Forelimb muscle (tissue), 1 donor: ENCODE data around the gene COTL1. TPM values are rescaled to one million over a fixed set of nuclear protein-coding genes. Genes with fewer than 3 reads are reported as not detected.

Experiments used
- DNase-seq: peaks from one replicate; pipeline ENCODE4 v3.0.0-alpha.2; 2013; ENCODE audit warnings: low read depth
- polyA plus RNA-seq: library from polyadenylated mRNA; unstranded; fragments of 120-200 nt; gene quantifications from one replicate; pipeline ENCODE4 v1.2.1, GENCODE V29; 2013; ENCODE audit not compliant: insufficient read length

The COTL1 gene
- polyA plus RNA-seq, 1 donor = 21.5 TPM

DNA sequence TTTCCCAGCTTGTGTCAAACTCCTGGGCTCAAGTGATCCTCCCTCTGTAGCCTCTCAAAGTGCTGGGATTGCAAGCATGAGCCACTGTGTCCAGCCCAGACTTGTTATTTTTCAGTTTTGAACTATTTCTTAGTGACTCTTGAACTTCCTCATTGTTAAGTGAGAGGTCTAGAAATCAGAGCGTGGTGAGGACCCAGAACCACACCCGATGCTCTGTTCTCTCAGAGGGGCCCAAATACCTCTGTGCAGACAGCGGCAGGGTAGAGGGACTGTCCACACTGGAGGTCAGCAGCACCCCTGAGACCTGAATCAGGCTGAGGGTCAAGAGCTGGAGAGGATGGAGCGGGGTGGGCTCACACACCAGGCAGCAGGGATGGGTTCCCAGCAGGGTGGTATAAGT lies 65.7 kb downstream of the COTL1 start:
- no peak for DNase-seq

DNA sequence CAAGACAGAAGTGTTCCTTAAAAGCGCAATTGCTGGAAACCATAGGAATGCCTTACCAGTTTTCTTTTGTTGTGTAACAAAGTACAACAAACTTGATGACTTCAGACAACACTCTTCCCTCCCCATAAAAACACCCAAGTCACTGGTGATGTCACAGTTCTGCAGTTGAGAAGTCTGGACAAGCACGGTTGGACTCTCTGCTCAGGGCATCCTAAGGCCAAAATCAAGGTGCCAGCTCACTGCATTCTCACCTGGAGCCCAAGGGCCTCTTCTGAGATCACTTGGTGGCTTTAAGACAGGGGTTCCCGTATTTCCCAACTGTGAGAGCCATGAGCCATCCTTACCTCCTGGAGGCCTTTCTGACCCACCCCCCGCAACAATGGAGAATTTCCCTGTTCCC lies 67.8 kb downstream of the COTL1 start:
- no peak for DNase-seq

DNA sequence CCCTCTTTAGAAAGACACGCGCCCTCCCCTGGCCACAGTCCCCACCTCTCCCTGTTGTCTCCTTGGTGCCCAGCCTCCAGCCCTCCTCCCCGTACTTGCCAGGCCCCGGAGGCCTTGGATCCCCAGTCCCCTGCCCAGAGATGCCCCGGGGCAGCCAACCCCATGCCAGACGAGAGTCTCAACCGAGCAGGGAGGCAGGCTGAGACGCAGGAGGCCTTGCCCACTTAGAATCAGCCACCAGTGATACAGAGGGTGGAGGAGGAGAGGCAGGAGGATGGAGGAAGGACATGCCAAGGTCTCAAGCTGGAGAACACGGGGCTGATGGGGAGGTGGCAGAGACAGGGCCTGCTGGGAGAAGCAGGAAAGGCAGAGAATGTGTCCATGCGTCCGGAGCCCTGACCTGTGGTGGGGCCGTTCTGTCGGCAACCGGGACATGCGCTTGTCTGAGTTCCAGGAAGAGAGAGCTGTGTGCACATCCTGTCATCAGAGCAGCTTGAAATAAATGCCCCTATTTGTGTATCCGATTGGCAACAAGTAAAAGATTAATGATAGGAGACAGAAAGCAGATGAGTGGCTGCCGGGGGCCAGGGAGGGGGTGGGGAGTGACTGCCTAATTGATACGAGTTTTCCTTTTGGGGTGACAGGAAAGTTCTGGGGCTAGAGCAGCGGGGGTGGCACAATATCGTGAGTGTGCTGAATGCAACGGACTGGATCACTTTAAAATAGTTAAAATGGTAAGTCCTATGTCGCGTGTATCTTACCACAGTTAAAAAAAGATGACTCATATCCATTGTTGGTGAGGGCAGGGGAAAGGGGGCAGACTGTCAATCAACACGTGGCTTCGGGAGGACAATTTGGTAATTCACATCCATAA lies 68.7 kb downstream of the COTL1 start:
- no peak for DNase-seq

DNA sequence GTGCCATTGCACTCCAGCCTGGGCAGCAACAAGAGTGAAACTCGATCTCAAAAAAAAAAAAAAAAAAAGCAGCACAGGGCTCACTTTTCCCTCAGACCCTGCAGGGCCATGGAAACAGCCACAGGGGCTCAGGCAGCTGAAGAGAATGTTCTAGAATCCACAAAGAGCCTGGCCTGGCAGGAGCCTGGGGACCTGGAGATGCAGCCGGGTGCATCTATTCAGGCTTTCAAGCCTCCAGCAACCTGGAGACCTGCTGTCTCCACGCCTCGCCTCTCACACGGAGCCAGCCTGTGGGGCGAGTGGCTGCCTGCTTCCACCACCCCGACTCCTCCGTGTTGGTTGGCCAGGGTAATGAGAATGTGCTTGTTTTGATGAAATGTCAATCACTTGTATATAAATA lies 69.4 kb downstream of the COTL1 start:
- DNase-seq = no peak

DNA sequence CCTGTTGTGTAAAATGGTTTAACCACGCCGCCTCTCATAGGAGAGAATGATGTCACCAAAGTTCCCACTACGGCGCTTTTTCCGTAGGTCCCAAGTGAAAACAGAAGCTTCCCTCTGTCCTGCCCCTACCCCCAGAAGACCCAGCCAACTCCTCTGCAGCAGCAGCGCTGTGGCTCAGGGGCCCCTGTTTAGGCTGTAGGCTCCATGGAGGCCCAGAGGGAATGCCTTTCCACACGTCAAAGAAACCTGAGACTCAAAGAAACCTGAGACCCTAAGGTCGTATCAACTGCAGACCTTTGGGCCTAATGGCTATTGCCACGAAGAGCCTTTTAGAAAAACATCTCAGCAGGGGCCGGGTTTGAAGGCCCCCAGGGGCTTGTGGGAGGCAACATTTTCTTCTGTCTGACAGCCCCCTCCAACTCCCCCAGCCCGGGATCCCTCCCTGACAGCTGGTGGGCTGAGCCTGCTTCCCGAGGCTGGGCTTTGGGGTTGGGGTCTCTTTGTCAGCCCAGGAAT lies 70.3 kb downstream of the COTL1 start:
- no peak for DNase-seq

DNA sequence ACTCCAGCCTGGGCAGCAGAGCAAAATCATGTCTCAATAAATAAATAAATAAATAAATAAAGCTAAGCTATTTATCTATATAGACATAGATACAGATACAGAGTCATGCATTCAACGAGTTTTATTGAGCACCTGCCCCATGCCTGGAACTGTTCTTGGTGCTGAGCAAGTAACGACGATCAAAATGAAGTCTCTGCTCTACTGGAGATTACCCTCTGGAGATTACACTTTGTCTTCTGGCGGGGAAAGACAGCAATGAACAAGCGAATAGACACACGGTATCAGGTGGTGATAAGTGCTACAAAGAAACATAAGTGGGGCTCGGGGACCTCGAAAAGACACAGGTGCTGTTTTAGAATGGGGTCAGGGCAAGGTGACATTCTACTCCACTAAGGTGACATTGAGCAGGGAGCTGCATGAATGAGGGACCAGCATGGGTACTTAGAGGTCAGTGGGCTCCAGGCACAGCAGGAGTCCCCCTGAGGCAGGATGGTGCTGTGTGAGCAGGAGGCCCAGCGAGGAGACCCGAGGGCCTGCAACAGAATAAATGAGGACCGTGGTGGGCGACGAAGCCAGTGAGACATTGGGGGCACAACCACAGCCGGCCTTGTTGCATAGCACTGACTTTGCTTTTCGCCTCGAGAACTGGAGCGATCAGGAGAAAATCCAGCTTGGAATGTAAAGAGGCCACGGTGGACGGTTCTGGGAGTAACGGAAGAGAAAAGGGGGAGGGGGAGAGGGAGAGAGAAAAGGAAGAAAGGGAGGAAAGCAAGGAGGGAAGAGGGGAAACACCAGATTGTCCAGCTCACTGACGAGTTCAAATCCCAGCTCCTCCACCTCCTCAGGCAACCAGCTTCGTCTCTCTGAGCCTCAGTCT lies 71.0 kb downstream of the COTL1 start:
- no peak for DNase-seq

DNA sequence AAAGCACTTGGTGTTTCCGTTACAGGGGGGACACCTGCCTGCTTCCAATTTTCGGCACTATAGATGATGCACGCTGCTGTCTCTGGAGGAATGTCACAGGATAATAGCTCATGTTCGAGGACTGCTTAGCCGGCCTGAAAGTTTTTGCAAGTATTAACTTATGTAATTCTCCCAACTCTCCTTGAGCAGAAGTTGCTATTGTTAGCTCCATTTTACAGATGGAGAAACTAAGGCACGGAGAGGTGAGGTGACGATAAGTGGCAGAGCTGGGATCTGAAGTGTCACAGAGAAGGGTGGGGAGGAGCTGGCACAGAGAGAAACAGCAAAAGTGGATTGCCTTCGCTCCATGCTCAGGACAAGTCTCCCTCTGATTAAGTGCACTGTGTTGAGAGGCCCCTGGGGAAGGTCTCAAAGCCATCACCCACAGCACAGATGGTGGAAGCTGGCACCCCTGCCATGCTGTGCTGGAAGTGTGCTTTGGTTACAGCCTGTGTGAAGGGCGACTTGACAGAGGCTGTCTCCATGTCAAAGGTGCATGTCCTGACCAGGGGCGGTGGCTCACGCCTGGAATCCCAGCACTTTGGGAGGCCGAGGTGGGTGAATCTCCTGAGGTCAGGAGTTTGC lies 72.7 kb downstream of the COTL1 start:
- DNase-seq = no peak

DNA sequence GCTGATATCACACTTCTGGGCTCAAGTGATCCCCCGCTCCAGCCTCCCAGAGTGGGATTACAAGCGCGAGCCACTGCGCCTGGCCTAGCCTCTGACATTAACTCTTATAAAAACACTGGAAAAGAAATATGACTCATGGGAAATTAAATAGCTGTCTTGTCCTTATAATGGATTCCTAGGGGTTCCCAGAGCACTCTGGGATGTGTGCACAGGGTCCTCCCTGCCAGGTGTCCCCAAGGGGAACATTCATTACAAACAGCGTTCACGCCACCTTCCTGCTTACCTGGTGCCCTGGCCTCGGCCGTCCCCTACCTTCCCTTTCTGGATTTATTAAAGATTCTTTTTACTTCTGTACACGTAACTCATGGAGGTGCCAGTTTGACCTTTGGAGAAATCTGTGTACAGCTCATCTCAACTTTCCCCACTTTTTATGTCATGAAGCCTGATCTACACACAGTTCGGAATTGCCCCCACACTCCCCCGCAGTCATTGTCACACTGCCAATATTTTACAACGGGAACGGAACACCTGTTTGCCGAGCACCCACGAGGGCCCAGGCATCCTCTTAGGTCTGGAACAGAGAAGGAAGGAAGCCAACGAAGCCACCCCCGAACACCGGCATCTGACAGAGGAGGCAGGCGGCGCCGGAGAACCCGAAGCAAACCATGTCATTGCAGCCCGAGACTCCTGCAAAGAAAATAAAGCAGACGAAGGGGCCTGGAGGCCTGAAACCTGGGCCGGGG lies 73.7 kb downstream of the COTL1 start:
- DNase-seq = no peak

DNA sequence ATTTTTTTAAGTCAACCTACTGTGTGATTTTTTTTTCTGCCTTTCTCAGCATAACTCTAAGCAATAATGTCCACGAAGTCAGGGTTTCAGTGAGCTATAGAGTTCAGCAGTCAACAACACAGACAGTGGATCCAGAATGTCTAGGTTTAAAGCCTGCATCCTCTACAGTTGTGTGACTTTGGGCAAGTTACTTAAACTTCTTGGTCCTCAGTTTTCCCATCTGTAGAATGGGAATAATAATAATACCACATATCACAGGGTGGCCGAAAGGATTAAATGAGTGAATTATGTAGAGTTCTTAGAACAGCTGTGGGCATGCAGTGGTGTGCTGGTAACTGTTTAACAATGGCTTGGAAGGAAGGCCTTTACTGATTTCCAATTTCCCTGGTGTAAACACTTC lies 74.6 kb downstream of the COTL1 start:
- no peak for DNase-seq

DNA sequence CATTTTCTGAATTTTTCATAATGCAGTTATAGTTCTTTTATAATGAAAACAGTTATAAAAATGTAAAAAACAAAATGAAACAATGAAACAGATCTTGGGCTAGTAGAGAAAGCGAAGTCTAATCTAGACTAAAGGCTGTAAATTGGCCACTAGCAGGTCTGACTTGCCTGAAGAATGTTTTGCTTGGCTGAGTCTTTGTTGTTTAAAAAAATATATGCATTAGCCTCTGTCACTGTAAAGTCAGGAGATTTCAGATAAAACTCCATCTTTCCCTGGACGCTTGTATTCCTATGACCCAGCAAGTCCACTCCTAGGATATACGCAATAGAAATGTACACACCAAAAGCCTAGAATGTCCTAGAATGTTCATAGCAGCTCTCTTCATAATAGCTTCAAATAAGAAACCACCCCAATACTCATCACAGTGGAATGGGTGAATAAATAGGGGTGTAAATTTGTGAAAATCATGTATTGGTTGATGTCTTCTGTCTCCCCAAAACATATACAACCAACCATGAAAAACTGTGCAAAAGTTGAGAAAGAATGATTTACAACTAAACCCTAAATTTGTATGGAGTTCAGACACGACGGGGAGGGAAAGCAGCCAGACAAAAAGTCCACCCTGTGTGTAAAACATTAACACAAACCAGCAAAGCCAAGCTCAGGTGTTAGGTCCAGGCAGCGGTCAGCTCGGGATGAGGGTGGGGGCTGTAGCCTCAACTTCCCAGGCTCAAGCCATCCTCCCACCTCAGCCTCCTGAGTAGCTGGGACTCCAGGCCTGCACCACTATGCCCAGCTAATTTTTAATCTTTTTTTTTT lies 75.7 kb downstream of the COTL1 start:
- DNase-seq = no peak

DNA sequence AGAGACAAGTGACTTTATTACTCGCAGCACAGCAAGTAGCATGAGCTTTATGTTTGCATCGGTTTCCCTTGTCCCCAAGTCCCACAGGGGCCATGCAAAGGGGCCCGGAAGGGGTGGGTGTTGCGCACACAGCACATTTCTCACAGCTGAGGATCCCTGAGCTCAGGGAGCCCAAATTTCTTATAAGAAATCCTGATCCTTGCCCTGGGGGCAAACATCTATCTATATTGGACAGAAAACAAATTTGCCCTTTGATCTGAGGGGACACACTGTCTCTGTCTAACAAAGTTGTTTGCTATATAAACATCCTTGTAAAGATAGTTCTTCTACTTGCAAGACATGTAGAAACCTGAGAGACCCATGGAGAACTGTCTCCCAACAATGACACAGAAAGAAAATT lies 77.7 kb downstream of the COTL1 start:
- DNase-seq = no peak

DNA sequence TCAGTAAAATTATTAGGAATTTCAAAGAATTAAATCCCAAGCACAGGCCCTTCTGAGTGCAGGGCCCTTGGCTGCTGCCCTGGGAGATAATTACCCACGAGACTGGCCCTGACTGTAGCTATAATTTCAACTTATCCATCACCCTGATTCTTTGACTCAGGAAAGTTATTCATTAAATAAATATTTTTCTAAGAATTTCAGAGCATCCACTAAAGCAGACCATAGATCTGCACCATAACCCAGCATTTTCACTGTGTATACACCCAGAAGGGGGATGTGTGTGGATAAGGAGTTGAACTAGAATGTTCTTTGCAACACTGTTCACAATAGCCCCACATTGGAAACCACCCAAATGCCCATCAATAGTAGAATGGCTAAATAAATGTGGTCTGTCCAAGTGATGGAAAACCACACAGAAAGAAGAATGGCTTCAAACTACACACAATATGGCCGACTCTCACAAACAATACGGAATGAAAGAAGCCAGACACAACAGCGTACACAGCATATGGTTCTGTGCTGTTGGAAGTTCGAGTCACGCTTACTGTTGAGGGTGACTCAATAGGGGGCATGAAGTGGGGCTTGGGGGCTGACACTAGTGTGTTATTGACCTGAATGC lies 79.5 kb downstream of the COTL1 start:
- DNase-seq = no peak

DNA sequence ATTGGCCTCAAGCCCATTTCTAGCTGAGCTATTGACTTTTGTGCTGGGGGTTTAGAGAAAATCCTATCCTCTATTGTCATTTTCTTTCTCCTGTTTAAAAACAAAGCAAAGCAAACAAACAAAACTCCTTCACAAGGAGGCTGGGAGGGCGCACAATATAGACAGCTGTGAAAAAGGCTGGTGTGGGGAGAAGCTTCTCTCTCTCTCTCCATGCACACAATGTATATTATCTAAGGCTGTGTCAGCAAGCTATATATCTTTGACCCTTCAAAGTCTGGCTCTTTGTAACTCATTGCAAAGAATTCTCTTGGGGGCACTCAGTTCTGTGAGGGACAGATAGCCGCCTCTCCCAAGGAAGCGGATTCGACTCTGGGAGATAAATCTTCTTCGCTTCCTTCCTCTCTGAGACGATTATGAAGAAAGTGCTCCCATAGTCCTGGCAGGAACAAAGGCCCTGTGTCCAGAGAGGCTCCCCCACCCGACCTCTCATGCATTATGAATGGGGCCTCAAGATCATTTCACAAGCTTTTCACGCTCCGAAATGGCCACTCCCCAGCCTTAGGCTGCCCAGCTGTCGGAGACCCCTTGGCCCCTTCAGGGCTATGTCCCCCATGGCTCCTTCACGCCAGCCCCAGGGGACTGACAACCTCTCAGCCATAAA lies 80.3 kb downstream of the COTL1 start:
- DNase-seq = no peak

DNA sequence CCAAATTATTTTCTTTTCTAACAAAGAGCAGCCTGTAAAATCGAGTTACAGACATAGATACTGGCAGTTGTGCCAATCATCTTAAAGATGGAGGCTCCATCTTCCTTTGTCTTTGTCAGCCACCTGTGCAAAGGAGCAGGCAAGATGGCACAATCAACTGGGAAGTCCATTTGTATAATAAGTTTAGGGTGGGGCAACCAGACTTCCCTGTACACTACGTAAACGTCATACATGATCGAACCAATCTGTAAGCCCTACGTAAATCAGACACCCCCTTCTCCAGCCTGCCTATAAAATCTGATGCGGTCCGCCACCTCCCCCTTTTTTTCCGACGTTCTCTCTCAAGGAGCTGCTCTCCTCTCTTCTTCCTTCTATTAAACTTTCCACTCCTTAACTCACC lies 82.0 kb downstream of the COTL1 start:
- DNase-seq = no peak

DNA sequence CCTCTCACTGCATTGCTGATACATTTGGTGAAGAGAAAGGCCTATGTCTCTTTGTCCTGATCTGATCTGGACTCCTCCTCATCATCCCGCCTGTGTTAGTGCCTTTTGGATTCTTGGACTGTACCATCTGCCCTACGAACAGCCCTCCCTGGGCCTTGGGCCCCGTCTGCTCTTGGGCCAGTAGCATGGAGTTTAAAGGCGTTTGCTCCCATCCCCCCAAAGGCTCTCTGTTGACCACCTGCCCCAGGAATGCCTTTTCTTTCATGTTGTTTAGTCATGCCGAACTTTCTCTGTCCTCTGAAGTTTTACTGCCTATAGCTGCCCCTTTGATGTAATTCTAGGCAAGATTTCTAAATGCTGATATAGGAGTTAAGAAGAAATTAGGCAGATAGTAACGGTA lies 82.5 kb downstream of the COTL1 start:
- DNase-seq = no peak

DNA sequence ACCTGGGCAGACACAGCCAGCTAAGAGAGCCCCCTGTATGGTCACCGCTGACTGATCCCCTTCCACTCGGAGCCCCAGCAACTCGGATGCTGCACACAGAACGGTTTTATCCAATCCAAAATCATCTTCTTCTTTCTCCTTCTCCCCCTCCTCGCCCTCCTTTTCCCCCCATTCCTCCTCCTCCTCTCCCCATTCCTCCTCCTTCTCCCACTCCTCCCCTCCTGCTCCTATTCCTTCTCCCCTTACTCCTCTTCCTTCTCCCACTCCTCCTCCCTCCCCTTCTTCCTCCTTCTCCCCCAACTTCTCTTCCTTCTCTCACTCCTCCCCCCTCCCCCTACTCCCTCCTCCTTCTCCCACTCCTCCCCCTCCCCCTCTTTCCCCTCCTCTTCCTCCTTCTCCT lies 83.1 kb downstream of the COTL1 start:
- no peak for DNase-seq

DNA sequence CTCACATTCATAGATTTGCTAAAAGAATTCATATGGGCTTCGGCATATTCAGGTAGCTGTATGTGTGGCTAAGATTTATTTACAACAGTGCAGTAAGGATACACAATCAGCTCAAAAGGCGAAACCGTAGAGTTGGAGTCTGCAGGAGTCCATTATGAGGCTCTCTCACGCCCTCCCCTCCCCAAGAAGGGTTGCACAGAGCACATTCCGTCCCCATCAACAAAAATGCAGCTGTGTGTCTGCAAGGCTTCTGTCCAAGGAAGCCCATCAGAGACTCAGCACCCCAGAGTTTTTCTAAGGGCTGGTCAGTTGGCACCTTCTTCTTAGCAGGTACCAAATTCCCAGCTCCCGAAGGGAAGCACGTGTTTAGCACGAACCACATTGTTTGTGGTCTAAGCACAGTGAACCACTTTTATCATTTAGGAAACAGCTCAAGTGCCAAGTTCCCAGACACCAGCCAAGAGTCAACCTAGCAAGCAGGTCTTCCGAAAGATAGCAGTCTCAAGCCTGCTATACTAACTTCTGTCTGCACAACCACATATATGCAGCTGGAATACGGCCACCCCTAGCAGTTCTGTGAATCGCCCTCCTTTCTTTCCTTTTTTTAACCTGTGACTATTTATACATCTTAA lies 84.9 kb downstream of the COTL1 start:
- DNase-seq = no peak

DNA sequence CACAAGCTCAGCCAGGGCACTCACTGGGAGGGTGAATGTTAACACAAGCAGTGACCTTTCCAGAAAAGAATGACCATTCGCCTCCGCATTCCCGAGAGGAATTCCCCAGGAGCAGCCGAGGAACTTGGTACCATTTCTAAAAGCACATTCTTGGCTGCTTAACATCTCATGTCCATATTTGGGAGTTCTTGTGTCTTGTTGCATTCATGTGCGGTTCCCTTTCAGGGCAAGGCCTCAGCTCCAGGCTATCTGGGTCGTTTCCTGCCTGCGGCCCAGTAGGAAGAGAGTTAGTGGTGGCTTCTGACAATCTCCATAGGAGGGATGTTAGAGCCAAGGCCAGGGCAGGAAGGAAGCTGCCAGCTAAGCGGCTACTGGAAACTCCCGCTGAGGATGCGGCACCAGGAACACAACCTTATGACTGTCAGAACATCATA lies 85.6 kb downstream of the COTL1 start:
- peak; percentile 65 for DNase-seq

DNA sequence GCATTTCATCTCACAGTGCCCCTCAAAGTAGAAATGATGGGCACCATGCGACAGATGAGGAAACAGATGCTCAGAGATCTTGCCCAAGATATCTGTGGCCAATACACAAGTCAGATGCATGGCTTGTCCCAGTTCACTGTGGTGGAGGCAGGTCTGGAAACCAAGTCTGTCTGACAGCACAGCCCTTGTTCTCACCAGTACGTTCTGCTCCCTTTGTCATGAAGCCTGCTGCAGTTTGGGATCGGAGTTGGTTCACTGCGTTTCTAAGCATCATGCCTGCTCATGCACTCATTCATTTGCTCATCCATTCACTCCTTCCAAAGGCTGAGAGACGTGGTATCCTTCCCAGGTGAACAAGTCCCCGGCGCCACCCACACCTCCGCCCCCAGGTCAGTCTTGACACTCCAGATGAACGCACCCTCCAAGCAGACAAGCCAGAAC lies 86.2 kb downstream of the COTL1 start:
- DNase-seq = no peak
